Epithelial cell of esophagus (primary cell): ENCODE data around the gene ZNF844.

Experiments
- DNase-seq: peaks from one replicate; pipeline ENCODE4 v3.0.0; 2010; ENCODE audit warnings: low read depth
- H3K4me3 ChIP-seq: 2 replicates; pipeline ENCODE4 v1.5.1; 2011; ENCODE audit warnings: mild to moderate bottlenecking, low read length, control low read depth
- TF ChIP-seq, protein P1 (sequence below): IDR thresholded peaks from 2 replicates; pipeline ENCODE4 v1.5.1; 2011; ENCODE audit warnings: low read depth, mild to moderate bottlenecking, low read length, control low read depth, inconsistent platforms; ENCODE audit not compliant: insufficient read depth; ENCODE audit errors: missing control alignments

Gene ZNF844

DNA sequence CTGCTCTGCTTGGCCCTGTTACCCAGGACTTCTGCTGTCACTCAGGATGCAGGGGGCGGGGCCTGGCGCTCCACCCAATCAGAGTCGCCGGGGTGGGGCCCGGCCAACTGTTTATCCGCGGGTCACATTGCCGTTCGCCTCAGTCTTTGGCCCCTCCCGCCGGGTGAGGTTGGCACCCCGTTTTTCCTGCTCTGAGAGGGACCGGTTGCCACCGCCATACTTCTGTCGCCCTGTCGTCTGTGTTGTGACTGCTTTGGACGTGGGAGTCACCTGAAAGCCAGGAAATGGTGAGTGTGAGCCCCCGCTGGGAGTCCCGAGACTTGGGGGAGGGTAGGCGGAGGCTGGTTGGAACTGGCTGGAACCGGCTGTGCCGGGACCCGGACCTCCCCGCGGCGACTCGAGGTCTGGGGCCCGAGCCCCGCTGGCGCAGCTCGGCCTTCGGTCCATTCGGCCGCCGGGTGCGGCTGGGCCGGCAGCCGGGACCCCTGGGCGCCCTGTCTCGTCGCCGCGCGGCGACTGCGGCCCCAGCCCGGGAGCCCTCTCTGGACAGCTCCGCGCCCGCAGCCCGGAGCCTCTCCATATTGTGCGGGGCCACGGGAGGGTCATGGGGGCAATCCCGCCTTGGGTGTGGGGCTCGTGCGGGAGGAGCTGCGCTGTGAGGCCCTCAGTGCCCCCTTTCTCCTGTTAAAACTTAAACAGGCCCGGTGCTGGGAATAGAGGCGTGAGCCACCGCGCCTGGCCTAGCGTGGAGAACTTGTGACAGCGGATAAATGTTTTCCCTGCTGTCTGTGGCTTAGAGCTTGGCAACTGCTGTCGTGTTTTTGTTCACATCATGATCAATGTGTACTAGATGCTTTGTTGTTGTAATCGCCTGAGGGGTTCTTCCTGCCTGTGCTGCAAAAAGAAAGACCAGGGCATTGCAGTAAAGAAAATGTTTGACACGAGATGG lies at the start of gene ZNF844:
TSS of gene ZNF844 (plus strand) at position 142 of the 949 bp plus-strand sequence. CDS start at position 285, 143 bp downstream.
- DNase-seq: peak; percentile 60
- TF ChIP-seq, protein P1, sequence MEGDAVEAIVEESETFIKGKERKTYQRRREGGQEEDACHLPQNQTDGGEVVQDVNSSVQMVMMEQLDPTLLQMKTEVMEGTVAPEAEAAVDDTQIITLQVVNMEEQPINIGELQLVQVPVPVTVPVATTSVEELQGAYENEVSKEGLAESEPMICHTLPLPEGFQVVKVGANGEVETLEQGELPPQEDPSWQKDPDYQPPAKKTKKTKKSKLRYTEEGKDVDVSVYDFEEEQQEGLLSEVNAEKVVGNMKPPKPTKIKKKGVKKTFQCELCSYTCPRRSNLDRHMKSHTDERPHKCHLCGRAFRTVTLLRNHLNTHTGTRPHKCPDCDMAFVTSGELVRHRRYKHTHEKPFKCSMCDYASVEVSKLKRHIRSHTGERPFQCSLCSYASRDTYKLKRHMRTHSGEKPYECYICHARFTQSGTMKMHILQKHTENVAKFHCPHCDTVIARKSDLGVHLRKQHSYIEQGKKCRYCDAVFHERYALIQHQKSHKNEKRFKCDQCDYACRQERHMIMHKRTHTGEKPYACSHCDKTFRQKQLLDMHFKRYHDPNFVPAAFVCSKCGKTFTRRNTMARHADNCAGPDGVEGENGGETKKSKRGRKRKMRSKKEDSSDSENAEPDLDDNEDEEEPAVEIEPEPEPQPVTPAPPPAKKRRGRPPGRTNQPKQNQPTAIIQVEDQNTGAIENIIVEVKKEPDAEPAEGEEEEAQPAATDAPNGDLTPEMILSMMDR: no peak

DNA sequence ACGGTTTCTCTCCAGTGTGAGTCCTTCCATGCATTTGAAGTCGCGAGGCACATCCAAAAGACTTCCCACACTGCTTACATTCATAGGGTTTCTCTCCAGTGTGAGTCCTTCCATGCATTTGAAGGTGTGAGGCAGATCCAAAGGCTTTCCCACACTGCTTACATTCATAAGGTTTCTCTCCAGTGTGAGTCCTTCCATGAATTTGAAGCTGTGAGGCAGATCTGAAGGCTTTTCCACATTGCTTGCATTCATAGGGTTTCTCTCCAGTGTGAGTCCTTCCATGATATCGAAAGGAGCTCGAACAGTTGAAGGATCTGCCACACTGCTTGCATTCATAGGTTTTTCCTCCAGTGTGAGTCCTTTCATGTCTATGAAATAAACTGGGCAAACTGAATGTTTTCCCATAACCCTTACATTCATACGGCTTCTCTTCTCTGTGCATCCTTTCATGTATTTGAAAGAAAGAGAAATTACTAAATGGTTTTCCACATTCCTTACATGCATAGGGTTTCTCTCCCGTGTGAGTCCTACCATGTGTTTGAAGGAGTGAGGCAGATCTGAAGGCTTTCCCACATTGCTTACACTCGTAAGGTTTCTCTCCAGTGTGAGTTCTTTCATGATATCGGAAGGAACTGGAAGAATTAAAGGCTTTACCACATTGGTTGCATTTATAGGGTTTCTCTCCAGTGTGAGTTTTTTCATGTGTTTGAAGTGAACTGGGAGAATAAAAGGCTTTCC lies 49.3 kb upstream of the ZNF844 start:
- no peak for DNase-seq
- TF ChIP-seq, protein P1: no peak
- no peak overlapping the region for H3K4me3 ChIP-seq

More for the DNA sequence above, at the start of gene ZNF844:
- peak within 1 kb of the TSS; percentile 57 for H3K4me3 ChIP-seq

DNA sequence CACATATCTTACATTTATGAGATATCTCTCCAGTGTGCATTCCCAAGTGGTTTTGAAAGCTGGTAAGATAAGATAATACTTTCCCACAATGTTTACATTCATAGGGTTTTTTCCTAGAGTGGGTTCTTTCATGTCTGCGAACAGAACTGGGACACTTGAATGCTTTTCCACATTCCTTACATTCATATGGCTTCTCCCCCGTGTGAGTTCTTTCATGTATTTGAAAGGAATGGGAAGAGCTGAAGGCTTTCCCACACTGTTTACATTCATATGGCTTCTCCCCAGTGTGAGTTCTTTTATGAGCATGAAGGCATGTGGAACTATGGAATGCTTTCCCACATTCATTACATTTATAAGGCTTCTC lies 48.8 kb upstream of the ZNF844 start:
- H3K4me3 ChIP-seq: no peak overlapping the region
- TF ChIP-seq, protein P1: no peak
- no peak for DNase-seq

DNA sequence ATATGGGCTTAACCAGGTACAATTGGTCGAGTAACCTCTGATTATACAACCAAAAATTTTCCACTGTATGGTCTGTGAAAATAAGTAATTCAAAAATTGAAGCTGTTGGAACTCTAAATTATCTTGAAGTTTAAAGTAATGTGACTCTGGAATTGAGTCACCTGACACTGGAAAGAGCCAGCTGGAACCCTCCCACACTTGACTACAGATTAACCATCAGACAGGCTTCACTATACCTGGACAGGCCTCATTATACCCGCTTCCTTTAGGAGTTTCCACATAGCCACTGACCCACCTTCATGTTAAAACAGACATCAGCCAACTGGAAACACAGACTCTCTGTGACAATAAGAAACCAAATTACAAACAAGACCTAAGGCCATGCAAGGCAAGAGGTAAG lies 30.3 kb upstream of the ZNF844 start:
- no peak for DNase-seq
- TF ChIP-seq, protein P1: no peak
- H3K4me3 ChIP-seq: no peak overlapping the region

DNA sequence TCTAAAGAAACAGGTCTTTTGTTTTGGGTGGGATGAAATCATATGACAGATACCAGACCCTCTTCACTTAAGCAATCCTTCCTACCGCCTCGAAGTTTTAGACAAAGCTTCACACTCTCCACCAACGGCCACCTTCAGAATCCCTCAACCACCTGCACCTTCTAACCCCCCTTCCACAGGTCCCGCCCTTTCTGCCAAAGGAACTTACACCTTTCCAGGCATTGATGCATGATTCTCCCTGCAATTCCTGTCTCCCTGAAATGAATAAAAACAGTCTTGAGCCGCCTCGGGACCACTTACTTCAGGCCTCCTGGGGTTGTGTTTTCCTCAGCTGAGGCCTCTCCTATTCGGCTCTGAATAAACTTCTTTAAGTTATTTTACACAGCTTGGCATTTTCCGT lies 29.9 kb upstream of the ZNF844 start:
- peak overlapping the region; percentile 85 for H3K4me3 ChIP-seq
- TF ChIP-seq, protein P1: no peak
- no peak for DNase-seq

DNA sequence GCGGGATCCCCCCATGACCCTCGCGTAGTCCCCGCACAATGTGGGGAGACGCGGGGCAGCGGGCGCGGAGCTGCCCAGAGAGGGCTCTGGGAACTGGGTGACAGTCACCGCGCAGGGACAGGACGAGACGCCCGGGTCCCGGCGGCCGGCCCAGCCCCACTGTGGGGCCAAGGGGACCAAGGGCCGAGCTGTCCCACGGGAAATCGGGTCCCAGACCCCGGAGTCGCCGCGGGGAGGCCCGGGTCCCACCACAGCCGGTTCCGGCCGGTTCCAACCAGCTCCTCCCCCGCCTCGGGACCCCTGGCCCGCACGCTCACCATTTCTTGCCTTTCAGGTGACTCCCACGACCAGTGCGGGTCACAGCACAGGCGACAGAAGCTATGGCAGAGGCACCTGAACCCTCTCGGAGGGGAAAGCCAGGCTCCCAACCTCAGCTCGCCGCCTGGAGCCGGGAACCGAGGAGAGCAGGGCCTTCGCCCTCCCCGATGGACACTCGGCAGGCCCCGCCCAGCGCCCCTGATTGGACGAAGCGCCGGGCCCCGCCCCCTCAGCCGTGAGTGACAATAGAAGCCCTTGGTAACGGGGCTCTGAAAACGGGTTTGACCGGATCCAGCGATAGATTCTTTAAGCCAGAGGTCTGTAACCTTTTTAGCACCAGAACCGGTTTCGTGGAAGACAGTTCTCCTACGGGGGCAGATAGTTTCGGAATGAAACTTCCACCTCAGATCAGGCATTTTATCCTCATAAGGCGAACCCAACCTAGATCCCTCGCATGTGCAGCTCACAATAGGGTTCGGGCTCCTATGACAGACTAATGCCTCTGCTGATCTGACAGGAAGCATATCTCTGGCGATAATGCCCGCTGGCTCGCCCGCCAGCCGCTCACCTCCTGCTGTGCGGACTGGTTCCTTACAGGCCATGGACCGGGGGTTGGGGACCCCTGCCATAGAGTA lies 29.0 kb upstream of the ZNF844 start, which contains the start of gene ZNF433:
TSS of gene ZNF433 (minus strand) at position 460 of the 953 bp plus-strand sequence. CDS start at position 320, 140 bp downstream.
- H3K4me3 ChIP-seq: peak within 1 kb of the TSS; percentile 85
- TF ChIP-seq, protein P1: no peak
- peak; percentile 90 for DNase-seq
